ENCODE measurements around the gene DMD.

DNA sequence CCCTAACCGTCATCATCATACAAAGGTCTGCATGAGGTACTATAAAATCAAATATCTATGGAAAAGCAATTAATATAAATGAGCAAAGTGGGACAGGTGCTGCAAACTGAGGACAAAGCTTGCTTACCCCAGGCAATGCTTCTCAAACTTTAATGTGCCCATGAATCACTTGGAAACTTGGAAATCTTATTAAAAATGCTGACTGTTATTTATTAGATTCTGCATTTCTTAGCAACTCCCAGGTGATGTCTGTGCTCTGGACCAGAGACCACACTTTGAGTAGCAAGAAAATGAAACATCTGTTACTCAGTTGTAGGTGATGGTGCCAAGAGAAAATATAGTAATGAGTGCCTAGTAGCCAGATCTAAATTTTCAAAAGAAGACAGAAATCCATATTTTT is 1249.1 kb downstream of the DMD start:
- TF ChIP-seq, protein P1, sequence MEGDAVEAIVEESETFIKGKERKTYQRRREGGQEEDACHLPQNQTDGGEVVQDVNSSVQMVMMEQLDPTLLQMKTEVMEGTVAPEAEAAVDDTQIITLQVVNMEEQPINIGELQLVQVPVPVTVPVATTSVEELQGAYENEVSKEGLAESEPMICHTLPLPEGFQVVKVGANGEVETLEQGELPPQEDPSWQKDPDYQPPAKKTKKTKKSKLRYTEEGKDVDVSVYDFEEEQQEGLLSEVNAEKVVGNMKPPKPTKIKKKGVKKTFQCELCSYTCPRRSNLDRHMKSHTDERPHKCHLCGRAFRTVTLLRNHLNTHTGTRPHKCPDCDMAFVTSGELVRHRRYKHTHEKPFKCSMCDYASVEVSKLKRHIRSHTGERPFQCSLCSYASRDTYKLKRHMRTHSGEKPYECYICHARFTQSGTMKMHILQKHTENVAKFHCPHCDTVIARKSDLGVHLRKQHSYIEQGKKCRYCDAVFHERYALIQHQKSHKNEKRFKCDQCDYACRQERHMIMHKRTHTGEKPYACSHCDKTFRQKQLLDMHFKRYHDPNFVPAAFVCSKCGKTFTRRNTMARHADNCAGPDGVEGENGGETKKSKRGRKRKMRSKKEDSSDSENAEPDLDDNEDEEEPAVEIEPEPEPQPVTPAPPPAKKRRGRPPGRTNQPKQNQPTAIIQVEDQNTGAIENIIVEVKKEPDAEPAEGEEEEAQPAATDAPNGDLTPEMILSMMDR (IDR thresholded peaks at IDR 0.05), result no peak
- TF ChIP-seq EP300 (IDR thresholded peaks at IDR 0.05), result no peak
